ENCODE results near the gene AMT.

AMT gene

GRCh38 chr3:49422379-49423248 lies at the start of gene AMT:
TSS of gene AMT (minus strand) at chr3:49422473. CDS start at chr3:49422450, 23 bp downstream.
- DNase-seq, result no peak

GRCh38 chr3:49470714-49471420 lies 48.6 kb upstream of the AMT start:
- DNase-seq, result no peak

GRCh38 chr3:49469936-49470713 lies 47.9 kb upstream of the AMT start, which contains the start of gene DAG1:
TSS of gene DAG1 (plus strand) at chr3:49470267. CDS start at chr3:49510535, 40,268 bp downstream.
- DNase-seq, result peak; percentile 93

- no peak for DNase-seq
These were observed 47.0 kb upstream of the AMT start for GRCh38 chr3:49469037-49469935.

- no peak for DNase-seq
These were observed 43.8 kb upstream of the AMT start for GRCh38 chr3:49466085-49466484.

GRCh38 chr3:49465270-49466034 lies 43.2 kb upstream of the AMT start:
- DNase-seq, result no peak

- DNase-seq, result no peak
These were observed 39.9 kb upstream of the AMT start for GRCh38 chr3:49462222-49462621.

GRCh38 chr3:49461443-49462171 lies 39.3 kb upstream of the AMT start:
- DNase-seq, result no peak

- DNase-seq, result no peak
These were observed 38.7 kb upstream of the AMT start for GRCh38 chr3:49460956-49461355.

- no peak for DNase-seq
These were observed 38.1 kb upstream of the AMT start for GRCh38 chr3:49460188-49460890.

- DNase-seq, result no peak
These were observed 34.2 kb upstream of the AMT start for GRCh38 chr3:49456466-49456865.

GRCh38 chr3:49454898-49455681 lies 32.8 kb upstream of the AMT start:
- DNase-seq, result no peak

- no peak for DNase-seq
These were observed 32.2 kb upstream of the AMT start for GRCh38 chr3:49454458-49454857.

- no peak for DNase-seq
These were observed 31.3 kb upstream of the AMT start for GRCh38 chr3:49453621-49454020.

GRCh38 chr3:49445391-49445790 lies 23.1 kb upstream of the AMT start:
- DNase-seq, result no peak

- DNase-seq, result no peak
These were observed 12.5 kb upstream of the AMT start for GRCh38 chr3:49434731-49435130.

GRCh38 chr3:49428752-49429080 lies 6.4 kb upstream of the AMT start:
- no peak for DNase-seq

GRCh38 chr3:49427586-49427985 lies 5.3 kb upstream of the AMT start:
- no peak for DNase-seq

- no peak for DNase-seq
These were observed 2.5 kb upstream of the AMT start for GRCh38 chr3:49424816-49425215.
